GM19397 (cell line): ENCODE results near the gene ASB18.

ENCODE experiments used
- ATAC-seq: cut with Tn5 transposase; IDR thresholded peaks from one replicate; pipeline ENCODE4 v1.9.1; 2021; ENCODE audit warnings: mild to moderate bottlenecking, moderate library complexity; ENCODE audit not compliant: unreplicated experiment

The ASB18 gene

DNA sequence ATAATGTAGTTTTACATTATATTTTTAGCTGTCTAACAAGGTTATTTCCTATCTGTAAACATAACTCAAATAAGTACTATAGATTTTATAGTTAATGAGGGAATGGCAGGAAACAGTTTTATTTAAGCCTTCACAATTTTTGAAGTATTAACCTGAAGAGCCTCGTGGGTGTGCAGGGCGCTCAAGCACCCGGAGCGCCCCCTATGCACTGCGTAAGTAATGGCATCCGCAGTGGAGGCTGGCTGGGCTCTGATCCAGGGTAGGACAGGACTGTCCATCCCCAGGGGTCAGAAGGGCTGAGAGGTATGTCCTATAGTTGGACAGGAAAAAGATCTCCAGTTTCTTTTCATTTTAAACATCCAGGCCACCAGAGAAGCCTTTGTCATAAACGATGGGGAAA, 87.8 kb downstream of the ASB18 start:
- ATAC-seq = no peak

- no peak for ATAC-seq
Observed at GRCh38 chr2:236175548-236176150, 88.6 kb downstream of the ASB18 start.

DNA sequence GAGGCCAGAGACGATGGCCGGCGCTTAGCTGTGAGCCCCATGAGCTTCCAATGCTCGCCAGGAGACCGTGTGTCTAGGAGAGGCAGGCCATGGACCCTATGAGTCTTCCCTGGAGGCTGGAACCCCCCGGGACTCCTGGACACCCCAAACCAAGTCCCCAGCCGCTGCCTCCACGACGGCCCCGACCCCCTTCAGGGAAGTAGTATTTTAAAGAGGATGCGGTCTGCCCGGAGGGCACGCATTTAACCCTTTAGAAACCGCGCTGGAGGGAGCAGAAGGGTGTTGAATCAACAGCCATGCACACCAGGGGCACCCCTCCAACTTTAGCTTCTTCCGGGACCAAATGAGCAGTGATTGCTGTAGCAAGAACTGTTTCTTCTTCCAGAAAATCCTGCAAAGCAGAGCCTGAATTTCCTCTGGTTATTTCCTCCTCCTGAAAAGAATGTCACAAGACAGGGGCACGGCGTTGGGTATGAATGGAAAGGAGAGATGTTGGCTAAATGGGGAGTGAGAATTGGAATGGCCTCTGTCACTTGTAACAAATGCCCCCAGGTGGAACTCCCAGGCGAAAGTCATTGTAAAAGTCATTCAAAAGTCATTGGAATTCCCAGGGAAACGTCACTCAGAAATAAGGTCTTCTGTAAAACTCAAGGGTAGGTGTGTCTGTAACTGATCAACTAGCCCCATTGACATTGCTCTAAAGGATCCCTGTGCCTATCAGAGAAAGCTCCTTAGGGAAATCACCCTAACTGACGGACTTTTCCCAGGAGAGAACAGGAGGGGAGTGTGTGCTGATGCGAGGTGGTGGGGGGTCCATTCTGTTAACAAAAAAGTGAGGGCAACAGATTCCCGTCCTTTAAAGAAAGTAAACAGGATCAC, 90.2 kb downstream of the ASB18 start:
- no peak for ATAC-seq

DNA sequence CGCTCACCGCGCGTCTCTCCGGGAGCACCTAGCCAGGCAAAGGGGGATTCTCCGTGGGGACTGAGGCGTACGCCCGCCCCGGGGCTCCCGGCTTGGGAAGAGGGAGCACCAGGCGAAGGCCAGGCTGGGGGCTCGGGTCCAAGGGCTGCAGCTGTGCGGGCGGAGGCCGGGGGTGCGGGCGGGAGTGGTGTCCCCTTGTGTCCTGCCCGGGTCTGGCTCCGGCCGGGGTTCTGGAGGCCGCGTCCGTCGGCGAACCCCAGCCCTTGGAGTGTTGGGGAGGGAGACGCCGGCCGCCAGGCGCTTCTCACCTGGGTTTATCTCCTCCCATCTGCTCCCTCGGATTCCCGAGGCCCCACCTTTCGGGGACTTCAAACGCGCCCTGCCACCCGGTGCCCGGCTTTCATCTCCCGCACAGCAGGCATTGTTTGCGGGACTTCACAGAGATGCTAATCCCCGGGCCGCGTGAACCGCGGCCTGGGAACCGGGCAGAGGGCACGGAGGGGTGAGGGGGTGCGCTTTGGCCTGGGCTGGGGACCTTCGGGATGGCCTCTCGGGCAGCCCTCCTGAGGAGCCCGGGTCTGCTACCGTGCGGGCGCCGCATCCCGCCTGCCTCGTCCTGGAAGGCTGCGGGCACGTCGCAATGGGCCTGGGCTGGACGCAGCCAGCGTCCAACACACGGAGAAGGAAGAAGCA, 91.0 kb downstream of the ASB18 start:
- no peak for ATAC-seq

DNA sequence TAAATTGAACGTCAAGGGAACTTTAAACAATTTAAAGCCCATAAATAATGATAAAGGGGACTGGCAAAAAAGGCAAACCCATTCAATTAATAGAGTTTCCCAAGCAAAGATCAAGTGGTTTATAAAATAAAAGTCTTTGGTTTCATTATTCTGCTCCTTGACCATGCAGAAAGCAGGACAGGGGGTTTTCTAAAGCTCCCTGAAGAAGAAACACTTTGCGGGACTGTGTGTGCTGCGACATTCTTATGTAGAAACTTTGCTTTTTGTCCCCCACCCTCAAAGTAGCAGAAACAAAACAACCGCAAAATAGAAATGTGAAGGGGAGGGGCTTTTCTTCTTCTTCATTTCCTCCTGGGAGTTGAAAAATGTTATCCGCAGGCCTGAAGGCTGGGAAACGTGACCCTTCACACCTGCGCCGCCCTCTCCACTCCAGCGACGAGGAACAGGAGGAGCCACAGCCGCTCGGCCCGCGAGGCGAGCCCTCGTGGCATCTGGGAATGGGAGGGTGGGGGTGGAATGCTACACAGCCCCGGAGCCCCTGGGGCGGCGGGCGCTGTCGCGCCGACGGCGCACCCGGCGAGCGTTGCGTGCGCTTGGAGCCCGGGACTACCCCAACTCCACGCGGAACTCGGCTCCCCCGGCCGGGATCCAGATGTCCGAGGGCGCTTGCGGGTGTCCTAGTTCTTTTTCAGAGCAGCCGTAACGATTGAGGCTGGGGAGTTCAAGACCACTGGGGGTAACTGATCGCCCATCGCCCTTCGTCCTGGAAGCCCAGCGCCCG, 91.8 kb downstream of the ASB18 start:
- no peak for ATAC-seq

GRCh38 chr2:236171680-236172254, 92.4 kb downstream of the ASB18 start:
- ATAC-seq = no peak

DNA sequence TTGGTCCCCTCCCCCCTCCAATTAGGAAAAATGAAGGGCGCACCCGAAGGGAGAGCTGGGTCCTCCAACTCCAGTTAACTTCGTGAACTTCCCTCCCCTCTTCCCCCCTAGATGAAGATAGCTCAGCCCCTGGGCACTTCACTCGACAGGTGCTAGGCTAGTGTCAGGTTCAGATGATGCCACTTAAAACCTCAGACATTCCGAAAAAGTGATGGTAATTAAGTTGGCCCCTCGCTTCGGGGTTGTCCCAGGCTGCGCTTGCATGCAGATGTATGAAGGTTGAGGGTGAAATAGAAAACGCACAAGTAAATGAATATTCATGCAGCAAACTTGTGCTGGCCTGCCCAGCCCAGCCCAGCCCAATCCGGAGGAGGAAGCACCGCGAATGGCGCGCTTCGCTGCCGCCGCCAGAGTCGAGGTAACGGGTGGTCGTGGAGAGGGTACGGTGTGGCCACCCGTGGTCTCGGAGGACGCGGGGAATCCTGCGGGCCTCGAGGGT, 93.0 kb downstream of the ASB18 start:
- ATAC-seq = no peak

DNA sequence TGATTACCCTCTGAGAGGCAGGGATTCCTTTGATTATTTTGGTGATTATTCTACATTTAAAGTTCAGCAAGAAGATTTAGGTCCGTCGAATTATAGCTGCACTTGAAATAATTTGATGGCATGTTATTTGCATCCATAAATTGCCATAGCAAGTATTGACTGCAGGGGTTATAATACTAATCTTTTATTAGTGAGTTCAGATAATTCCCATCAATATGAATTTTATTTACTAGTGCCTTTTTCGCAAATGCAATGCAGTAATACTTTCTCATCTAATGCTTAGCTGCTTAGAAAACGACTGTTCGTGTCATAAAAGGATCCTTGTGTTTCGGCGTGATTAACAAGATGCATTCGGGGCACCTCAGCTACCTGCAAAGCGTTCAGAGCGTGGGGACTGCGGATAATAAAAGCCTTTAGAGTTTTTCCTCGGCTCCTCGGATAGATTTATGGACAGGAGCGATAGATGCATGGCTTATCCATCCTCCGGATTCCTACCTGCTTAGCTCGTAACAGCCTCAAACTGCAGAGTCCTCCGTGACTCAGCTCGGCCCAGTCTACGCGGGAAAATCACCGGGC, 93.5 kb downstream of the ASB18 start:
- no peak for ATAC-seq

GRCh38 chr2:236169741-236170589, 94.2 kb downstream of the ASB18 start:
- no peak for ATAC-seq

- no peak for ATAC-seq
Observed at GRCh38 chr2:236169151-236169721, 95.0 kb downstream of the ASB18 start.

DNA sequence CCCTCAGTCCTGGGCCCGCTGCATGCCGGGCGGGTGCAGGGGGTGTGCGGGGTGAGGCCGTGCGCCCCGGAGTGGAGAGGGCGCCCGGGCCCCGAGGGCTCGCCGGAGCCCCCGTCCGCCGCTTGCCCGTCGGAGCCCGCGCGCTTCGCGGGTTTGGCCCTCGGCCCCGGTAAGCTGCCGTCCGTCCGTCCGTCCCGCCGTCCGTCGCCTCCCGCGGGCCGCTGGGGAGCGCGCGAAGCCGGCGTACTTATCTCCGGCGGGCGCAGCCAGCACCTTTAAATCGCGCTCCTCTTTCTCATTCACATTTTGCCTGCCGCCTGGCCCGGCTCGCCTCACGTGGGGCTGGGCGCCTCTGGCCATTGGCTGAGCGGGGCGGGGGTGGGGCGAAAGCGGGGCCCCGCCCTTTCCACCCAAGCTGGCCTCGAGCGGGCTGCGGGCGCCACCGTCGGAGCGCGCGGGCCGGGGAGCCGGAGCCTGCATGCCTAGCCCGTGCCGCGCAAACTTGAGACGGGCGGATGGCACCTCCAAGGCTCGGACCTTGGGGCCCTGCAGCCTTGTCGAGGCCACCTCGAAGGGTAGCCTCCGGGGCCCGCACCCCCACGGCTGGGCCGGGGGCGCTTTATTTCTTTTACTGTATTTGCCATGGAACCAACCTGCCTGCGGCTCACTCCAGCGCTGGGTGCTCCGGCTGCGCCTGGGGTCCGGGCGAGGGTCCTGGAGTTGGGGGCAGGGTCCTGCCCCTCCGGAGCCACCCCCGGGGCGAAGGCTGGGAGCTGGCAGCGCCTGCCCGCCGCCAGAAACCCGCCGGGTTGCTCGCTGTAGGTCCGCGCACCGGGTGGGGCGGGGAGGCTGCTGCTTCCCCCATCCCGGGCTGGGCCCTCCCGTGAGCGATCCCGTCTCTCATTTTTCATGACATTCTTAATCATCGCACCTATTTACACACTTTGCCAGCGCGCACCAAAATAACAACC, 95.8 kb downstream of the ASB18 start, which contains the start of gene GBX2:
Gene GBX2 (minus strand): TSS at position 277 of the 971 bp plus-strand sequence. CDS start 415 bp downstream, outside the sequence.
- no peak for ATAC-seq

DNA sequence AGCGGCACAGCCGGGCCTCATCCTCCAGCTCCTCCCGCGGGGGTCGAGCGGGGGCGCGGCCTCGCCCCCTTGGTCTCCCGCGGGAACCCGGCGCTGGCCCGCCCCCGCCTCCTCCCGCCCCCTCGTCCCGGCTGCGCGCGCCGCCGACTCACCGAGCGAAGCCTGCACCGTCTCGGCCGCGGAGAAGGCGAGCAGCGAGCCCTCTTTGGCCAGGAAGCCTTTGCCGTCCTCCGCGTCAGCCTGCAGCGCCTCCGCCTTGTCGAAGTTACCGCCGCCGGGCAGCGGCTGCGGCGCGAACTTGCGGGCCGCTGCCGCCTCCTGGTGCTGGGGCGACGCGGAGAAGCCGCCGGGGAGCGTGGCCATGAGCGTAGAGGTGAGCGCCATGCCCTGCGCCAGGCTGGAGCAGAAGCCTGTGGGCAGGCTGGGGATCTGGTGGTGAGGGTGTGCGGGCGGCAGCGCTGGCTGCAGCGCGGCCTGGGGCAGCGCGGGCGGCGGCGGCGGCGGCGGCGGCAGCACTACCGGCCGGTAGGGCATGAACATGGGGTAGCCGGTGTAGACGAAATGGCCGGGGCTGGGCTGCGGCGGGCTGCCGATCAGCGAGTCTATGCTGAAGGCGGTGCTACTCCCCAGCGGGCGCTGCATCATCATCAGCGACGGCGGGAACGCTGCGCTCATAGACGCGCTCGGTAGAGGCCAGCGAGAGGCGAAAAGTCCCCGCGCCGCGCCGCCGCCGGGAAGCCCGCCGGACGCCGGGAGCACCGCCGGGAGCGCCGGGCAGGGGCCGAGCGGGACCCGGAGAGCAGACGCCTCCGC, 96.7 kb downstream of the ASB18 start:
- no peak for ATAC-seq

GRCh38 chr2:236166796-236167296, 97.4 kb downstream of the ASB18 start:
- ATAC-seq = no peak

- no peak for ATAC-seq
Observed at GRCh38 chr2:236165842-236166795, 98.1 kb downstream of the ASB18 start.
